PC-3 (cell line): ENCODE results near the gene SORL1.

Source experiments
- CTCF ChIP-seq: fragments of 300-600 bp; sonication (generic); conservative IDR thresholded peaks from 2 replicates; pipeline ENCODE4 v1.5.1; 2017; ENCODE audit warnings: antibody characterized with exemption, low read depth, mild to moderate bottlenecking, low read length
- EZH2 ChIP-seq: fragments of 300-600 bp; sonication (generic); IDR thresholded peaks from one replicate; pipeline ENCODE4 v1.6.1; 2017; ENCODE audit warnings: antibody characterized with exemption, mild to moderate bottlenecking, low read length; ENCODE audit not compliant: unreplicated experiment

GRCh38 chr11:121472312-121472711, 20.2 kb downstream of the SORL1 start:
- no peak for TF ChIP-seq CTCF
- no peak for TF ChIP-seq EZH2
